CD14-positive monocyte (primary cell): ENCODE data around the gene NHERF1. TPM values are rescaled to one million over a fixed set of nuclear protein-coding genes. Genes with fewer than 3 reads are reported as not detected.

Experiments
- DNase-seq, 3 donors: peaks; one replicate each; pipeline ENCODE4 v3.0.0-alpha.2; 2011 to 2022
- H2AFZ ChIP-seq: 2 replicates; pipeline ENCODE4 v1.6.0; 2012; ENCODE audit warnings: mild to moderate bottlenecking, low read depth, low read length, inconsistent platforms; ENCODE audit not compliant: insufficient read depth, poor library complexity, severe bottlenecking
- H3K27ac ChIP-seq, 2 donors: 1 replicate in 1 of 2; 2 replicates in 1 of 2; pipeline ENCODE4 v1.5.1; 2012 to 2013; ENCODE audit warnings: low read length in 2 of 2, control low read depth in 1 of 2, inconsistent platforms in 1 of 2, low read depth in 1 of 2, mild to moderate bottlenecking in 1 of 2
- H3K27me3 ChIP-seq, 2 donors: one replicate each; pipeline versions ENCODE4 v1.6.0 to v1.6.1; 2011 to 2013; ENCODE audit warnings: low read length in 2 of 2; ENCODE audit not compliant: control insufficient read depth in 2 of 2, insufficient read depth in 2 of 2
- H3K36me3 ChIP-seq, 2 donors: replicated peaks in 1 of 2; 1 replicate in 1 of 2; 2 replicates in 1 of 2; pipeline versions ENCODE4 v1.5.1 to v1.6.1; 2012 to 2013; ENCODE audit warnings: low read length in 2 of 2, control low read depth in 1 of 2, inconsistent platforms in 1 of 2, mild to moderate bottlenecking in 1 of 2; ENCODE audit not compliant: insufficient read depth in 2 of 2, control insufficient read depth in 1 of 2
- H3K4me1 ChIP-seq, 2 donors: 1 replicate in 1 of 2; 2 replicates in 1 of 2; pipeline versions ENCODE4 v1.5.1 to v1.6.1; 2012 to 2013; ENCODE audit warnings: low read length in 2 of 2, control low read depth in 1 of 2, inconsistent platforms in 1 of 2, mild to moderate bottlenecking in 1 of 2, moderate library complexity in 1 of 2; ENCODE audit not compliant: insufficient read depth in 2 of 2, control insufficient read depth in 1 of 2
- H3K4me2 ChIP-seq: replicated peaks from 2 replicates; pipeline ENCODE3; 2012; ENCODE audit warnings: low read length, moderate library complexity, mild to moderate bottlenecking; ENCODE audit not compliant: poor library complexity, severe bottlenecking; ENCODE audit errors: extremely low read depth
- H3K4me3 ChIP-seq, 3 experiments: fragments of 200-600 bp in 1 of 3; sonication (generic) in 1 of 3; replicated peaks in 1 of 3; 1 replicate in 2 of 3; 2 replicates in 1 of 3; pipeline ENCODE4 v1.5.1; 2011 to 2013; ENCODE audit warnings: low read length in 3 of 3, mild to moderate bottlenecking in 3 of 3, control low read depth in 2 of 3, low read depth in 2 of 3, inconsistent platforms in 1 of 3, moderate library complexity in 1 of 3
- H3K79me2 ChIP-seq: 2 replicates; pipeline ENCODE4 v1.6.0; 2012; ENCODE audit warnings: mild to moderate bottlenecking, control low read depth, inconsistent platforms, low read length, moderate library complexity; ENCODE audit not compliant: insufficient read depth
- H3K9ac ChIP-seq: 2 replicates; pipeline ENCODE4 v1.6.0; 2017; ENCODE audit warnings: low read length, mild to moderate bottlenecking; ENCODE audit not compliant: insufficient read depth, poor library complexity, severe bottlenecking
- H3K9me3 ChIP-seq, 2 donors: replicated peaks in 1 of 2; 1 replicate in 1 of 2; 2 replicates in 1 of 2; pipeline versions ENCODE4 v1.5.1 to v1.6.1; 2012 to 2013; ENCODE audit warnings: low read length in 2 of 2, control low read depth in 1 of 2; ENCODE audit not compliant: control insufficient read depth in 1 of 2, insufficient read depth in 1 of 2
- H4K20me1 ChIP-seq: 2 replicates; pipeline ENCODE4 v1.6.0; 2012; ENCODE audit warnings: mild to moderate bottlenecking, low read length, control low read depth, moderate library complexity; ENCODE audit not compliant: insufficient read depth
- H3K27ac Mint-ChIP-seq, 7 donors: one replicate each; pipeline ENCODE4 v1.8.0; 2020; ENCODE audit warnings: mild to moderate bottlenecking in 7 of 7, mixed read lengths in 7 of 7, moderate library complexity in 6 of 7, inconsistent platforms in 2 of 7
- H3K27me3 Mint-ChIP-seq, 3 donors: one replicate each; pipeline ENCODE4 v1.8.0; 2021 to 2022; ENCODE audit warnings: low read depth in 3 of 3, mild to moderate bottlenecking in 3 of 3, mixed read lengths in 3 of 3, moderate library complexity in 3 of 3, inconsistent platforms in 1 of 3
- H3K36me3 Mint-ChIP-seq, 2 donors: one replicate each; pipeline ENCODE4 v1.8.0; 2020; ENCODE audit warnings: mixed read lengths in 2 of 2, inconsistent platforms in 1 of 2, mild to moderate bottlenecking in 1 of 2
- H3K4me1 Mint-ChIP-seq: one replicate; pipeline ENCODE4 v1.8.0; 2020; ENCODE audit warnings: mild to moderate bottlenecking, mixed read lengths
- H3K4me3 Mint-ChIP-seq, 2 donors: one replicate each; pipeline ENCODE4 v1.8.0; 2020; ENCODE audit warnings: mild to moderate bottlenecking in 2 of 2, mixed read lengths in 2 of 2, moderate library complexity in 1 of 2
- H3K9me3 Mint-ChIP-seq, 7 donors: one replicate each; pipeline ENCODE4 v1.8.0; 2020 to 2022; ENCODE audit warnings: mixed read lengths in 7 of 7, mild to moderate bottlenecking in 6 of 7, moderate library complexity in 6 of 7, inconsistent platforms in 2 of 7
- WGBS: methylation state at CpG from one replicate; pipeline ENCODE4 v1.1.5; 2013; ENCODE audit warnings: missing lambda C conversion rate; ENCODE audit not compliant: insufficient coverage; 5-methylcytosine and 5-hydroxymethylcytosine counted together
- intact Hi-C, 2 donors: fragments of 100-400 bp; cut with micrococcal nuclease; formaldehyde crosslinking; loops; one replicate each; pipeline versions ENCODE4 v1.15.0 to v1.15.1; 2023
- polyA plus RNA-seq, 3 donors: library from polyadenylated mRNA; depleted of rRNA in 1 of 3; unstranded in 2 of 3; stranded (reverse) in 1 of 3; fragments of 300-500 nt in 2 of 3; fragments of >200 nt in 1 of 3; fragmentation: Illumina TruSeq in 2 of 3; gene quantifications; 1 replicate in 2 of 3; 2 replicates in 1 of 3; pipeline ENCODE4 v1.2.3, GENCODE V29; 2012 to 2021
- TF ChIP-seq, protein P1 (sequence below): fragments of 200-600 bp; IDR thresholded peaks from one replicate; pipeline ENCODE4 v1.8.0; 2022; ENCODE audit warnings: antibody characterized with exemption, mild to moderate bottlenecking

NHERF1 gene
- polyA plus RNA-seq, 3 donors = 79.5 to 149 (median 131) TPM

DNA sequence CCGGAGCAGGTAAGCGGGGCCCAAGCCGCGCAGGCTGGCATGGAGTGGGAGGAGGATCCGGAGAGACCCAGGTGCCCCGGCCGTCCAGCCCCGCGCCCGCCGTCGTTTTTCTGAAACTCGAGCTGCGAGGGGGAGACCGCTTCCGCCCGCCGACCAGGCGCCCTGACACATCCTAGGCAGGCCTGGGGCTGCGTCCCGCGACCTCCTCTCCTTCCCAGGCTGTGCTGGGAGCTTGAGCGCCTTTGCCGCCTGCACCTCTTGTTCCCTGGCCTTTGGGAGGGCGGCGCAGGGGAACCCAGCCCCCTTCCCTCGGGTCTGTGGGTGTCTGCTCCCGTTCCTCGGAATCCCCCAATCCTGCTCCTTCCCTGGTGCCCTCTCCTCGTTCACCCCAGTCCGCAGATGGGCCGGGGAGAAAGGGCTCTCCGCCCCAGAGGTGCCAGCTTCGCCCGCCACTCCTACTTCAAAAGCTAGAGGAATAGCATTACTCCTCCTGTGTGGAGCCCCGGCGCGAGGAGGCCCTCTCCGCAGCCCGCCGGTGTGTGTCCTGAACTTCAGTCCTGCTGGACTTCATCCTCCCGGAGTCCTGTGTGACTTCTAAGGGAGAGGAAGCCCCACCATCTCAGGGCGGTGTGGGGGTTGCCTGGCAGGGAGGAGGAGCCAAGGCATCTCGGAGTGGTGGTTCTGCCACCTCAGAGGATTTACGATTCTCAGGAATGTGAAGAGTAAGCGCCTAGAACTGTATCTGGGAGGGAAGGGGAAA, 1.0 kb downstream of the NHERF1 start:
- DNase-seq = no peak
- H3K4me2 ChIP-seq = peak overlapping the region; percentile 82
- Mint-ChIP-seq H3K4me3 (peak overlapping the region; percentile 99 to 100), H3K9me3 (peaks cover 0 to 2% (median 0%) of the 10 kb centered on the region in 7 donors), H3K27me3 (no peaks in the 10 kb centered on the region), H3K4me1 (peaks cover 71% of the 10 kb centered on the region), H3K36me3 (peaks cover 20 to 24% of the 10 kb centered on the region in 2 donors), H3K27ac (peak overlapping the region; percentile 80 to 94 (median 86))
- H3K27ac ChIP-seq = peak overlapping the region; percentile 10 to 87
- H3K27me3 ChIP-seq = no peaks in the 10 kb centered on the region
- intact Hi-C loops = loop anchor here (2.0 to 10.0 kb wide), 3 partner anchors 13 to 205 kb away; partner anchors contain the start of gene RAB37 (in 1 of the 2)
- H2AFZ ChIP-seq = peak overlapping the region; percentile 62
- no peaks in the 10 kb centered on the region for H3K9me3 ChIP-seq
- H3K9ac ChIP-seq = peak overlapping the region; percentile 92
- H4K20me1 ChIP-seq = peaks cover 59% of the 10 kb centered on the region
- H3K4me1 ChIP-seq = peaks cover 62 to 84% of the 10 kb centered on the region in 2 donors
- H3K4me3 ChIP-seq = peak overlapping the region; percentile 91 to 98 (median 97)
- WGBS = under 1% methylated on average over 41 of the region's 46 CpGs
- TF ChIP-seq, protein P1, sequence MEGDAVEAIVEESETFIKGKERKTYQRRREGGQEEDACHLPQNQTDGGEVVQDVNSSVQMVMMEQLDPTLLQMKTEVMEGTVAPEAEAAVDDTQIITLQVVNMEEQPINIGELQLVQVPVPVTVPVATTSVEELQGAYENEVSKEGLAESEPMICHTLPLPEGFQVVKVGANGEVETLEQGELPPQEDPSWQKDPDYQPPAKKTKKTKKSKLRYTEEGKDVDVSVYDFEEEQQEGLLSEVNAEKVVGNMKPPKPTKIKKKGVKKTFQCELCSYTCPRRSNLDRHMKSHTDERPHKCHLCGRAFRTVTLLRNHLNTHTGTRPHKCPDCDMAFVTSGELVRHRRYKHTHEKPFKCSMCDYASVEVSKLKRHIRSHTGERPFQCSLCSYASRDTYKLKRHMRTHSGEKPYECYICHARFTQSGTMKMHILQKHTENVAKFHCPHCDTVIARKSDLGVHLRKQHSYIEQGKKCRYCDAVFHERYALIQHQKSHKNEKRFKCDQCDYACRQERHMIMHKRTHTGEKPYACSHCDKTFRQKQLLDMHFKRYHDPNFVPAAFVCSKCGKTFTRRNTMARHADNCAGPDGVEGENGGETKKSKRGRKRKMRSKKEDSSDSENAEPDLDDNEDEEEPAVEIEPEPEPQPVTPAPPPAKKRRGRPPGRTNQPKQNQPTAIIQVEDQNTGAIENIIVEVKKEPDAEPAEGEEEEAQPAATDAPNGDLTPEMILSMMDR = no peak
- peaks cover 73% of the 10 kb centered on the region for H3K79me2 ChIP-seq
- peaks cover 0 to 10% of the 10 kb centered on the region in 2 donors for H3K36me3 ChIP-seq

DNA sequence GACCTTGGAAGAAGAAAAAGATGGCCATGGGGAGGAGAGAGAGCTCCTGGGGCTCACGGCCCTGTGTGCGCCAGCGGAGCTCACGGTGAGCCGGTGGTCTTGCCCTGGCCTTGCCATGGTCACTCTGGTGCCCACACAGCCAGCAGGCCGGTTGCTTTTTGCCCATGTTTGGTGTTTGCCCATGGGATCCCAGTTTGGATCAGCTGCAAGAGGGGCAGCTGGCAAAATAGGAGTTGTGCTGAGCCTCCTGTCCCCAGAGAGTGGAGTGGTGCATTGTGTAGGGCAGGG, 1.6 kb downstream of the NHERF1 start:
- Histone ChIP-seq H3K27ac (peak overlapping the region; percentile 10 to 87), H3K36me3 (peaks cover 1 to 15% of the 10 kb centered on the region in 2 donors), H3K9ac (peak overlapping the region; percentile 92), H3K9me3 (no peaks in the 10 kb centered on the region), H3K4me2 (peak overlapping the region; percentile 82), H3K27me3 (no peaks in the 10 kb centered on the region), H4K20me1 (peaks cover 65% of the 10 kb centered on the region), H3K4me3 (peak overlapping the region; percentile 91 to 98 (median 97)), H3K79me2 (peaks cover 77% of the 10 kb centered on the region), H3K4me1 (peaks cover 57 to 79% of the 10 kb centered on the region in 2 donors), H2AFZ (no peak overlapping the region)
- Mint-ChIP-seq H3K27me3 (no peaks in the 10 kb centered on the region), H3K27ac (peak overlapping the region; percentile 80 to 94 (median 86)), H3K4me3 (peak overlapping the region; percentile 99 to 100), H3K36me3 (peaks cover 24 to 29% of the 10 kb centered on the region in 2 donors), H3K9me3 (peaks cover 0 to 2% (median 0%) of the 10 kb centered on the region in 7 donors), H3K4me1 (peaks cover 69% of the 10 kb centered on the region)
- intact Hi-C loops = loop anchor here in 1 of 2 donors (2.0 kb wide), 1 partner anchor 13 kb away; the partner anchor contains the start of gene RAB37
- TF ChIP-seq, protein P1 = no peak
- no peak for DNase-seq
- 6% methylated on average over 6 of the region's 6 CpGs for WGBS
